GM04504 (cell line): ENCODE results near the gene GDI1.
A peak's percentile ranks its signal among the peaks of the same experiment; 100 is the strongest.

Experiments
- DNase-seq: peaks from one replicate; pipeline ENCODE4 v3.0.0-alpha.2; 2012; ENCODE audit warnings: low read depth

The GDI1 gene

DNA sequence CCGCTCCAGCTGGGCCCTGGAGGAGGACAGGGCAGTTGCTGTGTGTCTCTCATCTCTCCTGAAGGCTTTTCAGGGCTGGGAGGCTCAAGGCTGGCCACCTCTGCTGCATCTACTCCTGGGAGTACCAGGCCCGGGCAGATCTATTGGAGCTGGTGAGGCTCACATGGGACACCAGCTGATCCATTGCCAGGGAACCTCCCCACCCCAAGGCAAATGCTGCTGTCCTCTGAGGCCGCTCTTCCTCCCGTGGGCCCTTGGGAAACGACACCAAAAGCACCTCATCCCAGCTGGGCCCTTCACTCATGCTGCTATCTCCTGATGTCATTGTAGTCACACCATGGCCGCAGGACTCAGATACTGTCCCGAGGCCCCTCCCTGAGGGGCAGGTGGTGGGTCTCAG, 45.8 kb downstream of the GDI1 start:
- no peak for DNase-seq

DNA sequence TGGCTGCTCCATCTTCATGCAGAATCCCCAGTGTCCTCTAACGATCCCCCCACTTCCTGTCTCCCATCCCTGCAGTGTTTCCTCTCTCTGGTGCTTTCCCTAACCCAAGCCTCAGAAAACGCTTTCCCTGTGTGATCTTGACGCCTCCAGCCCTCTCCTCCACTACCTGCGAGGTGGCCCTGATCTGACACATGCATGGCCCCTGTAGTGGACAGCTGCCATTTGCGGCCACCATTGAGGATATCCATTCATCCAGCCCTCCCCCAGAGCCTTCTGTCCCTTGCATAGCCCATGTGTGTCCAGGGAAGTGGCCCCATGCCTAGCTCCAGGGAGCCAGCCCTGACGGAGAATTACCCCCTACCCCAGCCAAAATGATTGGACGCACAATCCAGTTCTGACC, 46.4 kb downstream of the GDI1 start:
- DNase-seq, result no peak

GRCh38 chrX:154484255-154485149, 47.5 kb downstream of the GDI1 start:
- DNase-seq, result no peak

- DNase-seq, result no peak
Observed at GRCh38 chrX:154485150-154486051, 48.4 kb downstream of the GDI1 start.

- no peak for DNase-seq
Observed at GRCh38 chrX:154486052-154486395, 49.1 kb downstream of the GDI1 start.

- DNase-seq, result no peak
Observed at GRCh38 chrX:154486396-154487207, 49.6 kb downstream of the GDI1 start, which contains the start of gene UBL4A. Gene UBL4A (minus strand): TSS chrX:154486615. CDS start chrX:154486584, 31 bp downstream.

GRCh38 chrX:154487518-154488290, 50.8 kb downstream of the GDI1 start:
- DNase-seq, result no peak

DNA sequence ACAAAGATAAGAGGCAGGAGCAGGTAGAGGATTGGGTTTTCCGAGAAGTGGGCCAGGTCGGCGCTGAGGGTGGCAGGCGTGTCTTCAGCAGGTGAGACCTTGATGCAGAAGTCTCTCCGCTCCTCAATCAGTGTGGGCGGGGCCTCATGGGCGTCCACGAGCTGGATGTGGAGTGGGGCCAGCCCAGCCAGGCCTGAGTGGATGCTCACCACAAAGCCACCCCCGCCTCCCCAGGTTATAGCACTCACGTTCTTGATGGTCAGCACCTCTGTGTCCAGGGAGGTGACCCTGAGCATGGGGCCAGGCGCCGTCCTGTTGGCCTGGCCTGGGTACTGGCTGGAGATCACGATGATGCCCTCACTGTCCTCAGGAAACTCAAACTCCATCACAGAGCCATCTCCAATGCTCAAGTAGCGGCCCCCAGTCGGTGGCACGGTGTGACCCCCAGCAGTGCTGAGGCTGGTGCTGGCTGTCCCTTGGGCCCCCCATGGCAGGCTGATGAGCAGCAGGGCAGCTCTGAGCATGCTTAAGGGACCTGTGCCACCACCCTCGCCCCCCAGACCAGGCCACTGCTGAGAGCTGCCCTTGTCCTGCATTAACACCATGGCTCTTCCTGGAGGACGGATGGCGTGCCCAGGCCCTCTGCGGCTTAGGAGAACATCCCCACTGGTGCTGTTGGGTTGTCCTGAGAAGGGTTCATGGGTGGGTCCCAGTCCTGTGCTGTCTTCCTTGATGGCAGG, 51.6 kb downstream of the GDI1 start:
- no peak for DNase-seq

DNA sequence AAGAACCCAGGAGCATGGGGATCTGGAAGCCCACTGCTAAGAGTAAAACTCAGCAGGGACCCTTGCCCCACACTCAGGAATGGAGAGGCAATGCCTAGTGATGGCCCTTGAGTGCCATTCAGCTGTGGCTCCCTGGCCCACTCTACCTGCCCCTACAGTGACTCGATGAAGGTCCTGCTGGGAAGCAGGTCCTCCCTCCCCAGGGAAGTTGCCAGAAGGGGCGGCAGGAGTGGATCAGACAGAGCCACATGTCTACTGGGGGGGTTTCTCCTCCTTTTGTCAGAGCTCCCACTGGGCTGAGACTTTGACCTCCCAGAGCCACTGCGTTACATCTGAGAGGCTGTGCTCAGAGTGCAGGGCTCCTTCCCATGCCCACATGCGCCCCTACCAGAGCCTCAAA, 52.2 kb downstream of the GDI1 start:
- DNase-seq, result no peak

GRCh38 chrX:154490021-154490413, 53.1 kb downstream of the GDI1 start:
- no peak for DNase-seq

DNA sequence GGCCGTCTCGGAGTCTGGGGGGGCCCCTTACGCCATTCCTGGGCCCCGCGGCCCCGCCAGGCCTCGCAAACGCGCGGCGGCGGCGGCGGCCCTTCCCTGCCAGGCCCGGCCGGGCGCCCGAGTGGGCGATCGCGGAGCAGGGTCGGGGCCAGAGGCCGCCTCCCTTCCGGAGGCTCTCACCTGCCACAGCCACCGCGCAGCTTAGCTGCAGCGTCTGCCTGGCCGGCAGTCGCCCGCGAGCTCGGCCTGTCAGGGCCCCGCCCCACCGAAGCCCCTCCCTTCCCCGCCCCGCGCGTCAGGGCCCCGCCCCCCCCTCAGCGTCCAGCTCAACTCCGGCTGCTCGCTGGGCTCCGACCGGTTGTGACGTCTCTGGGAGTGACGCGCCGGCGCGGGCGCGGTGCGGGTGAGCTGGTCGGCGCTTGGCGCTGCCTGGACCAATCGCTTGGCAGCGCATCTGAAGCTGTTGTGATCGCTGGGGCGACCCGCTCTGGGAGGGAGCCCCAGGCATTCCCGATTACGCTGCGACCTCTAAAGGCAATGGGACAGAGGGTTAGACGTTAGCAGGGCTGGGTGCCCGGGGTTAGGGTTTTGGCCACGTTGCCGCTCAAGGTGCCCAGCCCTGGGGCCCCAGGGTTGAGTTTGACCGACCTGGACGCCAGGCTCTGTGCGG, 53.6 kb downstream of the GDI1 start, which contains the start of gene SLC10A3:
SLC10A3 (minus strand) TSS at position 216 of the 670 bp plus-strand sequence. CDS start 1,689 bp downstream, outside the sequence.
- DNase-seq, result peak; percentile 79
